ENCODE measurements around the gene BCO2. TPM values are rescaled to one million over a fixed set of nuclear protein-coding genes. Genes with fewer than 3 reads are reported as not detected.

BCO2 gene
- total RNA-seq, 1 donor from 2014 or later, result not detected

- H3K4me3 ChIP-seq, result no peak overlapping the region
- TF ChIP-seq, protein P1, sequence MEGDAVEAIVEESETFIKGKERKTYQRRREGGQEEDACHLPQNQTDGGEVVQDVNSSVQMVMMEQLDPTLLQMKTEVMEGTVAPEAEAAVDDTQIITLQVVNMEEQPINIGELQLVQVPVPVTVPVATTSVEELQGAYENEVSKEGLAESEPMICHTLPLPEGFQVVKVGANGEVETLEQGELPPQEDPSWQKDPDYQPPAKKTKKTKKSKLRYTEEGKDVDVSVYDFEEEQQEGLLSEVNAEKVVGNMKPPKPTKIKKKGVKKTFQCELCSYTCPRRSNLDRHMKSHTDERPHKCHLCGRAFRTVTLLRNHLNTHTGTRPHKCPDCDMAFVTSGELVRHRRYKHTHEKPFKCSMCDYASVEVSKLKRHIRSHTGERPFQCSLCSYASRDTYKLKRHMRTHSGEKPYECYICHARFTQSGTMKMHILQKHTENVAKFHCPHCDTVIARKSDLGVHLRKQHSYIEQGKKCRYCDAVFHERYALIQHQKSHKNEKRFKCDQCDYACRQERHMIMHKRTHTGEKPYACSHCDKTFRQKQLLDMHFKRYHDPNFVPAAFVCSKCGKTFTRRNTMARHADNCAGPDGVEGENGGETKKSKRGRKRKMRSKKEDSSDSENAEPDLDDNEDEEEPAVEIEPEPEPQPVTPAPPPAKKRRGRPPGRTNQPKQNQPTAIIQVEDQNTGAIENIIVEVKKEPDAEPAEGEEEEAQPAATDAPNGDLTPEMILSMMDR (IDR thresholded peaks at IDR 0.05), result no peak
- TF ChIP-seq EZH2phosphoT487 (IDR thresholded peaks at IDR 0.05) (no peak), EZH2 (IDR thresholded peaks at IDR 0.05) (no peak)
- Mint-ChIP-seq H3K27me3 (ENCODE audit: insufficient read depth, low read depth) (no peaks in the 10 kb centered on the region), H3K4me3 (no peak overlapping the region), H3K36me3 (no peaks in the 10 kb centered on the region), H3K9me3 (no peaks in the 10 kb centered on the region), H3K27ac (no peak overlapping the region), H3K4me1 (no peaks in the 10 kb centered on the region)
- no peaks in the 10 kb centered on the region for H3K27me3 ChIP-seq
- H3K36me3 ChIP-seq, result no peaks in the 10 kb centered on the region
- H3K9me3 ChIP-seq (ENCODE audit: low read depth), result no peaks in the 10 kb centered on the region
- no peaks in the 10 kb centered on the region for H4K20me1 ChIP-seq (ENCODE audit: low read depth)
- H3K4me2 ChIP-seq, result no peak overlapping the region
- H3K27ac ChIP-seq, result no peak overlapping the region
- H3F3A ChIP-seq (ENCODE audit: low read depth), result no peaks in the 10 kb centered on the region
- H3K9ac ChIP-seq, result no peak overlapping the region
- H3K4me1 ChIP-seq, result peaks cover 6% of the 10 kb centered on the region
- H3K79me2 ChIP-seq (ENCODE audit: low read depth), result no peaks in the 10 kb centered on the region
- DNase-seq (ENCODE audit: low spot score), result no peak
- H2AFZ ChIP-seq (replicated peaks), result no peak overlapping the region
These were observed 10.3 kb upstream of the BCO2 start for GRCh38 chr11:112165049-112165448.

- H3K79me2 ChIP-seq (ENCODE audit: low read depth), result no peaks in the 10 kb centered on the region
- Mint-ChIP-seq H3K4me1 (no peaks in the 10 kb centered on the region), H3K36me3 (no peaks in the 10 kb centered on the region), H3K9me3 (no peaks in the 10 kb centered on the region), H3K27ac (no peak overlapping the region), H3K27me3 (ENCODE audit: insufficient read depth, low read depth) (no peaks in the 10 kb centered on the region), H3K4me3 (no peak overlapping the region)
- H2AFZ ChIP-seq (replicated peaks), result peak overlapping the region; percentile 32
- H3K27me3 ChIP-seq, result no peaks in the 10 kb centered on the region
- H3K36me3 ChIP-seq, result no peaks in the 10 kb centered on the region
- no peak overlapping the region for H3K27ac ChIP-seq
- no peaks in the 10 kb centered on the region for H4K20me1 ChIP-seq (ENCODE audit: low read depth)
- TF ChIP-seq EZH2 (IDR thresholded peaks at IDR 0.05) (no peak), EZH2phosphoT487 (IDR thresholded peaks at IDR 0.05) (no peak)
- TF ChIP-seq, protein P1 (IDR thresholded peaks at IDR 0.05), result no peak
- no peak overlapping the region for H3K9ac ChIP-seq
- H3K4me1 ChIP-seq, result peaks cover 6% of the 10 kb centered on the region
- H3F3A ChIP-seq (ENCODE audit: low read depth), result no peaks in the 10 kb centered on the region
- H3K9me3 ChIP-seq (ENCODE audit: low read depth), result no peaks in the 10 kb centered on the region
- no peak overlapping the region for H3K4me2 ChIP-seq
- no peak for DNase-seq (ENCODE audit: low spot score)
- no peak overlapping the region for H3K4me3 ChIP-seq
These were observed 8.8 kb upstream of the BCO2 start for GRCh38 chr11:112166562-112166961.

- H3K4me3 ChIP-seq, result no peak within 1 kb of the TSS
These were observed 8.2 kb upstream of the BCO2 start, which contains the start of gene TEX12 for GRCh38 chr11:112167145-112167544. Gene TEX12, plus strand, starts transcription at chr11:112167372. Its CDS starts 1,897 bp downstream, at chr11:112169269.

DNA sequence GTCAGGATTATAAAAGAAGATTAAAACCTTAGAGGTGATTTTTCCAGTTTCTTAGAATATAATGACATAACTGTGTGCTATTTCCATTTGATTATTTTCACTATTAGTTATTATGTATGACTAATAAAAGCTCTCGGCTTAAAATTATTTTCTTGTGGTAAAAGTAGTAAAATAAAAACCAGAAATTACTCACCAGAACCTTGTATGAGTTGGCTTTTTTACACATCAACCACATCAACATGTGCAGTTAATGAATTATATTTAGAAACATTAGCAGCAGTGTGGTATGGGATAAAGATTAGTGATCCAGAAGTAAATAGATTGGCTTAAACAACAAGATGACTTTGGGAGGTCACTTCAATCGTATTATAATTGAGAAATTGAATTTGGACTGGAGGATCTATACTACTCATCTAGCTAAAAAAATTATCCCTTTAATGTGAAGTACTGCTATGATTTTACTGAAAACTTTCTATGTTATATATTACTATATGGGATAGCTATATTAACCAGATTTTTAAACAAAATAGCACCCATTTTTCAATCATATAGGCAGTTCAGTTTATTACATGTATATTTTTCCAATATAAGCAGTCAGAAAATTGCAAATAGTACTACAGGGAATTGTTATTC is 2.8 kb upstream of the BCO2 start:
- Mint-ChIP-seq H3K9me3 (no peaks in the 10 kb centered on the region), H3K27me3 (ENCODE audit: insufficient read depth, low read depth) (no peaks in the 10 kb centered on the region), H3K4me1 (peaks cover 10% of the 10 kb centered on the region), H3K36me3 (no peaks in the 10 kb centered on the region), H3K4me3 (no peak overlapping the region), H3K27ac (no peak overlapping the region)
- H3K4me3 ChIP-seq, result no peak overlapping the region
- TF ChIP-seq EZH2phosphoT487 (IDR thresholded peaks at IDR 0.05) (no peak), EZH2 (IDR thresholded peaks at IDR 0.05) (no peak)
- TF ChIP-seq, protein P1 (IDR thresholded peaks at IDR 0.05), result no peak
- no peaks in the 10 kb centered on the region for H3K36me3 ChIP-seq
- H2AFZ ChIP-seq (replicated peaks), result no peak overlapping the region
- H3K4me2 ChIP-seq, result no peak overlapping the region
- no peaks in the 10 kb centered on the region for H3K79me2 ChIP-seq (ENCODE audit: low read depth)
- H3K4me1 ChIP-seq, result no peaks in the 10 kb centered on the region
- no peak for DNase-seq (ENCODE audit: low spot score)
- peaks cover 21% of the 10 kb centered on the region for H3K27me3 ChIP-seq
- H3K9ac ChIP-seq, result no peak overlapping the region
- H3K9me3 ChIP-seq (ENCODE audit: low read depth), result no peaks in the 10 kb centered on the region
- no peaks in the 10 kb centered on the region for H4K20me1 ChIP-seq (ENCODE audit: low read depth)
- no peaks in the 10 kb centered on the region for H3F3A ChIP-seq (ENCODE audit: low read depth)
- no peak overlapping the region for H3K27ac ChIP-seq

More at GRCh38 chr11:112167145-112167544, 8.2 kb upstream of the BCO2 start, which contains the start of gene TEX12:
- H3K27ac ChIP-seq, result no peak within 1 kb of the TSS
- no peak within 1 kb of the TSS for H3K4me2 ChIP-seq
- H3K27ac Mint-ChIP-seq, result no peak within 1 kb of the TSS
- no peak within 1 kb of the TSS for H3K9ac ChIP-seq
- H3K27me3 ChIP-seq, result no peaks in the 10 kb centered on the region
- peak within 1 kb of the TSS; percentile 32 for H2AFZ ChIP-seq (replicated peaks)
- H3F3A ChIP-seq (ENCODE audit: low read depth), result no peaks in the 10 kb centered on the region
- H3K36me3 Mint-ChIP-seq, result no peaks in the 10 kb centered on the region
- no peaks in the 10 kb centered on the region for H3K4me1 Mint-ChIP-seq
- no peak within 1 kb of the TSS for H3K4me3 Mint-ChIP-seq
- no peaks in the 10 kb centered on the region for H3K9me3 Mint-ChIP-seq
- no peak for DNase-seq (ENCODE audit: low spot score)
- no peak for TF ChIP-seq EZH2phosphoT487 (IDR thresholded peaks at IDR 0.05)
- H3K36me3 ChIP-seq, result no peaks in the 10 kb centered on the region
- no peaks in the 10 kb centered on the region for H4K20me1 ChIP-seq (ENCODE audit: low read depth)
- H3K27me3 Mint-ChIP-seq (ENCODE audit: insufficient read depth, low read depth), result no peaks in the 10 kb centered on the region
- peaks cover 6% of the 10 kb centered on the region for H3K4me1 ChIP-seq
- H3K9me3 ChIP-seq (ENCODE audit: low read depth), result no peaks in the 10 kb centered on the region
- H3K79me2 ChIP-seq (ENCODE audit: low read depth), result no peaks in the 10 kb centered on the region
